Activated T-helper 2 cell treated with anti-CD3 and anti-CD28 coated beads, Interferon-gamma antibody, Interleukin-2, Interleukin-4, amounts not matched to agents 10 μg/mL and 5 μg/mL and 100 μg/mL, durations not matched to agents 14 hours and 24 hours and 36 hours (primary cell): ENCODE measurements around the gene CALU. TPM values are rescaled to one million over a fixed set of nuclear protein-coding genes. Genes with fewer than 3 reads are reported as not detected.

Experiments
- DNase-seq: peaks from one replicate; pipeline ENCODE4 v3.0.0; 2021; ENCODE audit warnings: low spot score
- H3K27ac Mint-ChIP-seq: one replicate; pipeline ENCODE4 v1.8.0; 2021; ENCODE audit warnings: mixed read lengths
- H3K27me3 Mint-ChIP-seq: one replicate; pipeline ENCODE4 v1.8.0; 2021; ENCODE audit warnings: low read depth, mixed read lengths
- H3K36me3 Mint-ChIP-seq: one replicate; pipeline ENCODE4 v1.8.0; 2021; ENCODE audit warnings: low read depth, mixed read lengths
- H3K4me1 Mint-ChIP-seq: one replicate; pipeline ENCODE4 v1.8.0; 2021; ENCODE audit warnings: low read depth, mixed read lengths
- H3K4me3 Mint-ChIP-seq: one replicate; pipeline ENCODE4 v1.8.0; 2021; ENCODE audit warnings: low read depth, mild to moderate bottlenecking, moderate library complexity, mixed read lengths
- H3K9me3 Mint-ChIP-seq: one replicate; pipeline ENCODE4 v1.8.0; 2021; ENCODE audit warnings: mixed read lengths
- intact Hi-C: fragments of 100-400 bp; cut with micrococcal nuclease; formaldehyde crosslinking; loops from one replicate; pipeline ENCODE4 v1.15.1; 2023
- total RNA-seq: library from RNA; stranded (reverse); gene quantifications from 2 replicates; pipeline ENCODE4 v1.2.3, GENCODE V29; 2022

Gene CALU
- total RNA-seq, 1 donor from 2014 or later = 57.4 TPM

DNA sequence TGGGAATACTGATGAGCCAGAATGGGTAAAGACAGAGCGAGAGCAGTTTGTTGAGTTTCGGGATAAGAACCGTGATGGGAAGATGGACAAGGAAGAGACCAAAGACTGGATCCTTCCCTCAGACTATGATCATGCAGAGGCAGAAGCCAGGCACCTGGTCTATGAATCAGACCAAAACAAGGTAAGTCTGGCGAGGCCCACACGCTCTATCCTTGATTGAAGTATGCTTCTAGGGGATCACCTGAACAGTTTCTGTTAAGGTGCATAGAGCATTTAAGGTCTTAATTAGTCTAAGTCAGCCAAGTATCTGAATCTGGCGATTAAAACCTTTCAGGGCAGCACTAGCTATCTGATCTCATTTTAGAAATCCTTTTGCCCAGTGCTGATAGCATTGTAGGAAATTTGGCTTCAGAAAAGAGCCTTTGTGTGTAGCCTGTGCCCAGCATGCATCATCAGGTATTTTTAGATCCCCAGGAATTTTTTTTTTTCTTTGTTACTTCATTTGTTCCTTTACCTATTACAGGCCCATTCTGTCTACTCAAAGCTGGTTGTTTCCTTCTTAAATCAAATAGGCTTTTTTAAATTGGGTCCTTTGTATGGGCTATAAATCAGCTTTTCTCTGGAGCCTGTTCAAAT lies 28.4 kb downstream of the CALU start:
- no peak for DNase-seq
- Mint-ChIP-seq H3K27me3 (no peaks in the 10 kb centered on the region), H3K4me1 (no peaks in the 10 kb centered on the region), H3K9me3 (no peaks in the 10 kb centered on the region), H3K36me3 (peaks cover 69% of the 10 kb centered on the region), H3K4me3 (no peak overlapping the region), H3K27ac (no peak overlapping the region)
- intact Hi-C loops = no loop called here

DNA sequence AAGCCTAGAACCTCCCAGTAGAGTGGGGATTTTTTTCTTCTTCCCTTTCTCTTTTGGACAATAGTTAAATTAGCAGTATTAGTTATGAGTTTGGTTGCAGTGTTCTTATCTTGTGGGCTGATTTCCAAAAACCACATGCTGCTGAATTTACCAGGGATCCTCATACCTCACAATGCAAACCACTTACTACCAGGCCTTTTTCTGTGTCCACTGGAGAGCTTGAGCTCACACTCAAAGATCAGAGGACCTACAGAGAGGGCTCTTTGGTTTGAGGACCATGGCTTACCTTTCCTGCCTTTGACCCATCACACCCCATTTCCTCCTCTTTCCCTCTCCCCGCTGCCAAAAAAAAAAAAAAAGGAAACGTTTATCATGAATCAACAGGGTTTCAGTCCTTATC lies 31.1 kb downstream of the CALU start:
- Mint-ChIP-seq H3K4me3 (no peak overlapping the region), H3K4me1 (no peaks in the 10 kb centered on the region), H3K36me3 (peaks cover 76% of the 10 kb centered on the region), H3K27ac (no peak overlapping the region), H3K27me3 (no peaks in the 10 kb centered on the region), H3K9me3 (no peaks in the 10 kb centered on the region)
- no peak for DNase-seq
- intact Hi-C loops = no loop called here

DNA sequence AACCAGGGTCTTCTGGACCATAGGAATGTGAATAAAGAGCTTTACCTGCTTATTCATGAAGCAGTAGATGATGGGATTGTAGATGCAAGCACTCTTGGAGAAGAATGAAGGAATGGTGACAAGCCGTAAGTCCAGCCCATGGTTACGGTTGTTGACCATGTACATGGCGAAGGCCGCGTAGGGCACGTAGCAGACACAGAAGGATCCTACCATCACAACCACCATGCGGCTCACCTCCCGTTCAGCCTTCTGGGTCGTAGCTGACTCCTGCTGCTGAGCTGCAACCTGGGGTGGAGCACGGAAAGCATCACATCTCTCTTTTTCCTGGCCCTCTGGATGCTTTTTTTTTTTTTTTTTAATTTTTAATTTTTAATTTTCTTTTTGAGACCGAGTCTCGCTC lies 34.4 kb downstream of the CALU start:
- intact Hi-C loops = no loop called here
- Mint-ChIP-seq H3K4me1 (peaks cover 7% of the 10 kb centered on the region), H3K36me3 (peaks cover 57% of the 10 kb centered on the region), H3K27ac (no peak overlapping the region), H3K27me3 (peaks cover 4% of the 10 kb centered on the region), H3K9me3 (peaks cover 15% of the 10 kb centered on the region), H3K4me3 (no peak overlapping the region)
- DNase-seq = no peak

DNA sequence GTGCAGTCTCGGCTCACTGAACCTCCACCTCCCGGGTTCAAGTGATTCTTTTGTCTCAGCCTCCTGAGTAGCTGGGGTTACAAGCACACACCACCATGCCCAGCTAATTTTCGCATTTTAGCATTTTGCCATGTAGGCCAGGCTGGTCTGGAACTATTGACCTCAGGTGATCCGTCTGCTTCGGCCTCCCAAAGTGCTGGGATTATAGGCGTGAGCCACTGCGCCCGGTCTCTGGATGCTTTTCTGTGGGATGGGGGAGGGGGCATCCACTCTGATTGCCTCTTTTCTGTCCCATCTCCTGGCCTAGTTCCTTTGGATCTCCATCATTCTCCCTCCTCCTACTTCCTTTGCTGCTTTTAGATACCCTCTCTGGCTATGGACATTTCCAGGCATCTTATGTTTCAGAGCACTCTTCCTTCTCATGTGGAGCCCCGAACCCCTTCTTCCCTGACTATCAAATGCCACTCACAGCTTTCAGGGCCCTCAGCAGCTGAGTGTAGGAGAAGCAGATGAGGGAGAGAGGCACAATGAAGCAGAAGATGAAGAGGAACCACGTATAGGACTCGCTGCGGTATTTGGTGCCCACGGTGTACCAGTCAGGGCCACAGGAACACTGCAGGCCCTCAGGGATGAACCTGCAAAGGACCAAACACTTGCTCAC lies 35.0 kb downstream of the CALU start:
- H3K4me1 Mint-ChIP-seq = peaks cover 7% of the 10 kb centered on the region
- intact Hi-C loops = no loop called here
- peaks cover 4% of the 10 kb centered on the region for H3K27me3 Mint-ChIP-seq
- no peak overlapping the region for H3K4me3 Mint-ChIP-seq
- no peak overlapping the region for H3K27ac Mint-ChIP-seq
- no peak for DNase-seq
- peaks cover 15% of the 10 kb centered on the region for H3K9me3 Mint-ChIP-seq
- peaks cover 52% of the 10 kb centered on the region for H3K36me3 Mint-ChIP-seq

DNA sequence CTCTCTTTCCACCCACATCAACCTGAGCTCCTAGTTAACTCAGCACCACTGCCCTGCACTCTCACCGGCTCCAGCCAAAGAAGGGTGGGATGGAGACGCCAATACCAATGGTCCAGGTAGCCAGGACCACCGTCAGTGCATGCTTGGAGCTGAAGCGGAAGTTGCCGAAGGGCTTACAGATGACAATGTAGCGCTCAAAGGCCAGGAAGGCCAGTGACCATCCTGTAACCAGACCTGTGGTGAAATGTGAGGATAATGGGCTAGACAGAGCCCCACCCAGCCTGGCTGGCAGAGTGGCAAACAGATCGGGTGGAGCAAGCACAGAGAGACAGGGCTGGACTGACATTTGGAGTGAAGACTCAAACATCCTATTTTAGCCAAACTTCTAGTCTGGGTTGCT lies 35.8 kb downstream of the CALU start:
- Mint-ChIP-seq H3K4me3 (no peak overlapping the region), H3K27me3 (peaks cover 5% of the 10 kb centered on the region), H3K4me1 (peaks cover 7% of the 10 kb centered on the region), H3K36me3 (peaks cover 44% of the 10 kb centered on the region), H3K27ac (no peak overlapping the region), H3K9me3 (peaks cover 15% of the 10 kb centered on the region)
- DNase-seq = no peak
- intact Hi-C loops = no loop called here

DNA sequence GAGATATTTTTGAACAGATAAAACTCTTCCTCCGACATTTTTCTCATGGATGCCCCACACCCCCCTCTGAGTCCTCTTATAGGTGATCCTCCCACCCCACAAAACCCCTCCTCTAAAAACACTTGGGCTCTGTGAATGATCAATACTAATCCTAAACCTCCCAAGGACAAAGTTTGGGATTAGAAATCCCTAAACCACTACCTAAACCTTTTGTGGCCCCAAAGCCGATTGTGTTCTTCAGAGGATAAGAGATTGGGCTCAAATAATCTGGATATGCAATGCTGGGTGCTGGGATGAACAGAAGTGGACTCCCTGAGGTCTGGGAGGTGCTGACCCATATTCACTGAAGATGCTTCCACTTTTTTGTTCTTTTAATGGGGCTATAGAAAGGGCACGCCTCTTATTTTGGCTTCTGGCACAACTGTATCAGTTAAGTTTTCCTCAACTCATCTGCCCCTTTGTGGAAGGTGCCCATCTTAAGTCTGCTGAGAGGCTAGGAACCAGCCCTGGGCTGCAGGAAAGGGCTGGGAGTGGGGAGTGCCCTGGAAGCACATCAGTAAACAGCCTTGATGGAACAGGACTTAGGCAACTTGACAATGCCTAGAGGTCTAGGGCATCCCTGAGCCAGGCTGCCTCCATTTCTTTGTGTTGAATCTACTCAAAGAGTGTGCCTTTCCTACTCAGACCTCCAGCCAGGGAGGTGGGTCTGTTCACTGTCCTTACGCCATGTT lies 36.8 kb downstream of the CALU start, which contains the start of gene OPN1SW:
OPN1SW (minus strand) TSS at position 51 of the 731 bp plus-strand sequence; CDS start at position 38, 13 bp downstream.
- no peak for DNase-seq
- Mint-ChIP-seq H3K9me3 (peaks cover 15% of the 10 kb centered on the region), H3K4me1 (peaks cover 7% of the 10 kb centered on the region), H3K27ac (no peak within 1 kb of the TSS), H3K27me3 (peaks cover 6% of the 10 kb centered on the region), H3K36me3 (peaks cover 37% of the 10 kb centered on the region), H3K4me3 (no peak within 1 kb of the TSS)
- intact Hi-C loops = no loop called here

DNA sequence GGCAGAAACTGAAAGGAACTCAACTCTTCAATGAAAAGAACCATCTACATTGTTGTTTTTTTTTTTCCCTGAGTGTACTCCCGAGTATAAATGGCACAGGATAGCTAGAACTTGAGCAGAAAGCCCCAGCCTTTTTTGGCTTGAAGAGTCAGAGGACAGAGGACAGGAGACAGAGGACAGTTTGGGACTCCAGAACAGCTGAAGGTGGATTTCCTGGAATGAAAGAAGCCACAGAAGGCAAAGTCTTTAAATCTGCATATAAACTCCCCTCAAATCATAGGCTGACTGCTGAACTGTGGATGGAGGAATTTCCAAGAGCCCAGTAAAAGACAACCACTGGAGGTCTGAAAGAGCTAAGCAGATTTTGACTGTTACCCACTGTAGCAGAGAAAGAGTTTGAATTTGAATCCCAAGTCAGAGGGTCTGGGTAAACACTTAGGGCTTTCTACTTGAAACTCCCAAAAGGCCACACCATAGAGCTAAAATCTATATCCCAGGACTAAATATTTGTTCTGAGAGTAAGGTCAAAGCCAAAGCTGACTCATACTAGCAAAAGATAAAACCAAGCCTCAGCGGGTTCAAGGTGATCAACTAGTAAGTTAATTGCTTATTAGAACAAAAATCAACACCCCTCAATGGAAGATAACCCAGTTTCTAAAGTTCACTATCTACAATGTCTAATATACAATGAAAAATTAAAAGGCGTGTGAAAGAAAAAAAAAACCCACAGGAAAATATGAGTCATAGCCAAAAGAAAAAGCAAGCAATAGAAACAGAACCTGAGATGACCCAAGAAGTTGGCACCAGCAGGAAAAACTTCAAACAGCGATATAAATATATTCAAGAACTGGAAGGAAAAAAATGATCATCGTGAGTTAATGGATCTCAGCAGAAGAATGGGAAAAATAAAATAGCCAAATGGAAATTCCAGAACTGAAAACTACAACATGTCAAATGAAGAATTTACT lies 38.3 kb downstream of the CALU start:
- peaks cover 6% of the 10 kb centered on the region for H3K27me3 Mint-ChIP-seq
- H3K36me3 Mint-ChIP-seq = peaks cover 22% of the 10 kb centered on the region
- intact Hi-C loops = no loop called here
- no peak for DNase-seq
- H3K4me1 Mint-ChIP-seq = peaks cover 7% of the 10 kb centered on the region
- no peak overlapping the region for H3K4me3 Mint-ChIP-seq
- no peak overlapping the region for H3K27ac Mint-ChIP-seq
- H3K9me3 Mint-ChIP-seq = peaks cover 15% of the 10 kb centered on the region

DNA sequence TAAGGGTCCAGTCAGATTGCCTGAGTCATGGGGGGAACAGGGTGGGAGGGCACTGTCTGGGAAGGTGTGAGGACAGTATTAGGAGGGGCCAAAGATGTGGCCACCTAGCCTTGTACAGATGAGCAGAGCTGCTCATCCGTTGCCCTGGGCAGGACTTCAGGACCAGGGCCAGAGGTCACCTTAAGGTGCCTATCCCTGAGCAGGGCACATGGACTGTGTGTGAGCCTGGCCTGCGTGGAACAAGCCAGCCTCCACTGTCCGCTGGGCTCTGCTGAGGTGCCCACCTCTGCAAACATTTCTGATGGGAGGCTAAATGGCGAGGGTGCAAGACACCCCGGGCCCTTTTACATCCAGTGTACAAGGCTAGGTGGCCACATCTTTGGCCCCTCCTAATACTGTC lies 39.8 kb downstream of the CALU start:
- DNase-seq = no peak
- Mint-ChIP-seq H3K36me3 (peaks cover 12% of the 10 kb centered on the region), H3K4me1 (peaks cover 7% of the 10 kb centered on the region), H3K27me3 (peaks cover 6% of the 10 kb centered on the region), H3K27ac (no peak overlapping the region), H3K9me3 (peaks cover 15% of the 10 kb centered on the region), H3K4me3 (no peak overlapping the region)
- intact Hi-C loops = no loop called here

DNA sequence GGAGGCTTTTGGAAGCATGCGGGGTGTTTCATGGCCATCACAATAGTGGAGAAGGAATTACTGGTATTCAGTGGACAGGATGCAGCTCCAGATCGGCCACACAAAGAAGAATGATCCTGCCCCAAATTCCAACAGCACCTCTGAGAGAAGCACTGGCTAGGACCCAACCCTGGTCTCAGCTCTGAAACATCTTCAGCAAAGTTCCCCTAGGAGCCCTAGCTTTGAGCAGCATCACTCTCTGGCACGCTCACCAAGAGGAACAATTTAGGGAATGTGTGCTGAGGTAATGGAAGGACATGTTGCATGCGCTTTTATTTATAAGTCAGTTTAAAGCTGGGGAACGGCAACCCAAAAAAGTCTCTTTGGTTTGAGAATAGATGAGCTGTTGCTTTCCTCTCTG lies 42.0 kb downstream of the CALU start:
- Mint-ChIP-seq H3K27me3 (peaks cover 19% of the 10 kb centered on the region), H3K9me3 (peaks cover 15% of the 10 kb centered on the region), H3K27ac (no peak overlapping the region), H3K4me3 (no peak overlapping the region), H3K36me3 (peaks cover 2% of the 10 kb centered on the region), H3K4me1 (peaks cover 7% of the 10 kb centered on the region)
- DNase-seq = no peak
- intact Hi-C loops = no loop called here

DNA sequence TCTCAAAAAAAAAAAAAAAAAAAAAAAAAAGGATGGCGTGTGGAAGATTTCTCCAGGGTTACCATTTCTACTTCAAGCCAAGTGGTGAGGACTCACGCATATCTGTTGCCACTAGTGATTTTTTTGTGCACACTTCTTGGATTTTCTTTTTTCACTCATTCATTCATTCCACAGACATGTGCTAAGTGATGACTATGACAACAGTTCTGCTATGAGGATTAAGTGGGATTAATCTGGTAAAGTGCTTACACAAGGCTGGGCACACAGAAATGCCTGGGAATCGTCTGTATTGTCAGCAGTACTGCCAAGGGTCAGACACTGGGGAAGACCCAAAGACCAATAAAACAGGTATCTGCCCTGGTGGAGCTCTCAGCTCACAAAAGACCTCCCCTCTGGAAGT lies 42.7 kb downstream of the CALU start:
- peaks cover 7% of the 10 kb centered on the region for H3K4me1 Mint-ChIP-seq
- no peak overlapping the region for H3K27ac Mint-ChIP-seq
- peaks cover 15% of the 10 kb centered on the region for H3K9me3 Mint-ChIP-seq
- intact Hi-C loops = no loop called here
- H3K4me3 Mint-ChIP-seq = no peak overlapping the region
- peaks cover 2% of the 10 kb centered on the region for H3K36me3 Mint-ChIP-seq
- no peak for DNase-seq
- H3K27me3 Mint-ChIP-seq = peaks cover 25% of the 10 kb centered on the region

DNA sequence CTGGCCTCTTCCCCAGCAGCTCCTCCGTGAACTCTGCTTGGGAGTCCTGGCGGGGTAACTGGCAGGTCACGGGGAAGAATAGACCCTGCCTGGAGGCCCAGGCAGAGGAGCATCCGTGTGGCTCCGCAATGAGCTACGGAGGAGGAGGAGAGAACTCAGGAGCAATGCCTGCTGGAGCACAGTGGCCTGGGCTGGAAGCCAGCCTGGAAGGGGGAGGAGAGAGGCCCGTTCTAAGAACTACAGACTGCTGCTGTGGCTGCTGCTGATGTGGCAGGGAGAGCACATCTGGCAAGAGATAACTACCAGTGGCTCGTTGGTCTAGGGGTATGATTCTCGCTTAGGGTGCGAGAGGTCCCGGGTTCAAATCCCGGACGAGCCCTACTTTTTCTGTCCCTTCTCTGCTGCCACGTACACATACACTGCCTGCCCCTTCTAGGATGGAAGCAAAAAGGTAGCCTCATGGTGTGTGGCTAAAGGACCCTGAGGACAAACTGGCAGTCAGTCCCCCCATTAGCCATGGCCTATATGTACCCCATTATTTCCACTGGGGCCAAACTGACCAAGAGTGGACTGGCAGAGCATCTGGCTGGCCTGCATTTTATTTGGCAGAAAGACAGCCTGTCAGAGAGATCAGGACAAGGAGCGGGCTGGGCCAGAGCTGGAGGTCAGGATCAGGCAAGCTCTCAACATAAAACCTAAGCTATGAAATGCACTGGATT lies 44.1 kb downstream of the CALU start:
- no peak for DNase-seq
- intact Hi-C loops = no loop called here
- Mint-ChIP-seq H3K4me3 (no peak overlapping the region), H3K9me3 (peaks cover under 1% of the 10 kb centered on the region), H3K36me3 (no peaks in the 10 kb centered on the region), H3K27me3 (peaks cover 28% of the 10 kb centered on the region), H3K27ac (no peak overlapping the region), H3K4me1 (peaks cover 3% of the 10 kb centered on the region)

DNA sequence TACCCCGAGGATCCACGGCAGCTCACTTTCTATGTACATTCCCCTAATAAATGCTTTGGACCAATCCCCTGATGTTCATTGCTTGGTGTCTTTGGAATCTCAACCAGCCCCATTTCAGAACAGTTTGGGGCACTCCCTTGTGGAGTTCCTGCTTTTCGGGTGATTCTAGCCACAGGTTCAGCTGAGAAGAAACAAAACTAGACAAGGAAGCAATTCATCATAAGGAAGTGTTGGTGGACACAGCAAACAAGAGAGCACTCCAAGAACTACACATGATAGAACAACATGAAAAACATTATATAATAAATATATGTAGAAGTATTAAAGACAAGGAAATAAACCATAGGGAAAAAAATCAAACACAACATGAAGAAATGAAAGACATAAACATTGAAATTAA lies 46.6 kb downstream of the CALU start:
- Mint-ChIP-seq H3K9me3 (no peaks in the 10 kb centered on the region), H3K4me3 (no peak overlapping the region), H3K27ac (no peak overlapping the region), H3K27me3 (peaks cover 47% of the 10 kb centered on the region), H3K36me3 (no peaks in the 10 kb centered on the region), H3K4me1 (peaks cover 7% of the 10 kb centered on the region)
- no peak for DNase-seq
- intact Hi-C loops = no loop called here
